GM10248 (cell line): Measurements from ENCODE around the gene PCED1B.

Experiments used
- CTCF ChIA-PET: fragments of 300-600 bp; sonication (Branson Sonifier 250); formaldehyde crosslinking; extraction: SDS; loops from one replicate; lab custom pipeline; 2021; ENCODE audit warnings: antibody characterized with exemption; lab: Yijun Ruan, JAX
- POLR2A ChIA-PET: fragments of 350-650 bp; sonication (Branson Sonifier 250); formaldehyde crosslinking; extraction: SDS; loops from one replicate; lab custom pipeline; 2020; ENCODE audit warnings: antibody characterized with exemption; lab: Yijun Ruan, JAX
- DNase-seq: peaks from one replicate; pipeline ENCODE4 v3.0.0; 2012; ENCODE audit errors: extremely low spot score
- CTCF ChIP-seq: IDR thresholded peaks from 2 replicates; pipeline ENCODE4 v1.5.1; 2012; ENCODE audit warnings: mild to moderate bottlenecking, low read depth; ENCODE audit errors: extremely low read depth, missing control alignments, control extremely low read depth

PCED1B gene

GRCh38 chr12:47280543-47281300, 201.3 kb downstream of the PCED1B start:
- POLR2A ChIA-PET = no interaction called here
- no peak for DNase-seq
- CTCF ChIA-PET = interaction anchor here (0.8 kb wide), 1 partner anchor 10 kb away, joined by 3 read pairs; no protein-coding TSS in a partner anchor
- no peak for TF ChIP-seq CTCF

DNA sequence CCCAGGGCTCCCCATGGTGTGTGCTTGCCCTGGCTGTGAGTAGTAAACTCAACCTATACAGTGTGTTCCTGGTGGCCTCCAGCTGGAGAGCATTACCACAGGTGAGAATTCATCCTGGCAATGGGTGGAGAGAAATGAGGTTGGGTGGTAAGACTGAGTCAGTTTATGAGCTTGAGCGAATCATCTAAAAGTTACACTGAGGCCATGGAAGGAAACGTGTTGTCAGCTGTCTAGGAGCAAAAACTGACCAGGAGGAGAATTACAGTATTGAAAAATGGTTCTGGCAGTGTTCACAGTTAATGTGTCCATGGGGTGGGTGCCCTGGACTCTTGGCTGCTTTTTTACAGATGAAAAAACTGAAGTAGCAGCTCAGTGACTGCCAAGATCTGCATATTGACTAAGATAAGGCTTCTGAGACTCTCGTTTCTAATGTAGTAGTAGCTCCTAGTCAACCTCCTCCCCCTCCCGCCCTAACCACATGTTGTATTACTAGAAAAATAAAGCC, 202.3 kb downstream of the PCED1B start:
- POLR2A ChIA-PET = no interaction called here
- DNase-seq = no peak
- CTCF ChIA-PET = no interaction called here

GRCh38 chr12:47282206-47282605, 202.8 kb downstream of the PCED1B start:
- no peak for TF ChIP-seq CTCF
- CTCF ChIA-PET = no interaction called here
- POLR2A ChIA-PET = no interaction called here

More for the DNA sequence above, 202.3 kb downstream of the PCED1B start:
- TF ChIP-seq CTCF = no peak

More at GRCh38 chr12:47282206-47282605, 202.8 kb downstream of the PCED1B start:
- no peak for DNase-seq
